ENCODE data around the gene PDE1A.

GRCh38 chr2:182410120-182410519 lies 16.7 kb downstream of the PDE1A start:
- TF ChIP-seq CTCF (IDR thresholded peaks at IDR 0.05 in 4 of 5, conservative IDR thresholded peaks at IDR 0.05 in 1 of 5) (no peak), POLR2A (IDR thresholded peaks at IDR 0.05) (no peak)
